ENCODE data around the gene MTLN. TPM values are rescaled to one million over a fixed set of nuclear protein-coding genes. Genes with fewer than 3 reads are reported as not detected.

MTLN gene
- total and polyA plus RNA-seq, 2 of the 8 experiments (the other 6 are each of a cell fraction or from before 2014, with no cell fraction given), result 38.6 to 104 TPM

- TF ChIP-seq CEBPB (IDR thresholded peaks at IDR 0.05; ENCODE audit: low read depth, low read length), result no peak
- TF ChIP-seq KDM5A (IDR thresholded peaks at IDR 0.05; ENCODE audit: low read length), result no peak
Measured at GRCh38 chr2:110220190-110220564, 7.8 kb upstream of the MTLN start (continued).

Measured in H1 (cell line).